A673 (cell line): Measurements from ENCODE around the gene GJB4. TPM values are rescaled to one million over a fixed set of nuclear protein-coding genes. Genes with fewer than 3 reads are reported as not detected.

ENCODE experiments used
- BruUV-seq: library from RNA; stranded (reverse); fragments of 400-500 nt; replicated peaks from 2 replicates; lab custom pipeline; 2021; lab: Mats Ljungman, UMichigan
- CTCF ChIA-PET: fragments of 300-600 bp; sonication (Branson Sonifier 250); formaldehyde crosslinking; loops from one replicate; lab custom pipeline; 2022; ENCODE audit warnings: antibody characterized with exemption; lab: Charles Lee
- POLR2A ChIA-PET: fragments of 300-600 bp; sonication (Branson Sonifier 250); formaldehyde crosslinking; loops from one replicate; lab custom pipeline; 2022; ENCODE audit warnings: antibody characterized with exemption; ENCODE audit not compliant: low non-redundant PET; lab: Charles Lee
- DNase-seq: peaks from one replicate; pipeline ENCODE4 v3.0.0-alpha.2; 2015; ENCODE audit warnings: low spot score
- H3K27ac ChIP-seq: fragments of 200-600 bp; sonication (generic); 2 replicates; pipeline ENCODE4 v1.5.1; 2016; ENCODE audit warnings: mixed run types, low read depth, mild to moderate bottlenecking, mixed read lengths, antibody characterized with exemption, low read length; ENCODE audit not compliant: poor library complexity, severe bottlenecking
- H3K27me3 ChIP-seq: fragments of 200-600 bp; sonication (generic); replicated peaks from 2 replicates; pipeline ENCODE4 v1.6.1; 2017; ENCODE audit warnings: mixed run types, low read depth, mild to moderate bottlenecking, mixed read lengths, antibody characterized with exemption, low read length; ENCODE audit not compliant: insufficient read depth, poor library complexity
- H3K36me3 ChIP-seq: fragments of 200-600 bp; sonication (generic); 2 replicates; pipeline ENCODE4 v1.6.1; 2016; ENCODE audit warnings: mixed run types, mild to moderate bottlenecking, mixed read lengths, antibody characterized with exemption, low read length; ENCODE audit not compliant: insufficient read depth, poor library complexity, severe bottlenecking
- H3K4me1 ChIP-seq: fragments of 200-600 bp; sonication (generic); 2 replicates; pipeline ENCODE4 v1.6.1; 2017; ENCODE audit warnings: mixed run types, mild to moderate bottlenecking, mixed read lengths, antibody characterized with exemption, low read length; ENCODE audit not compliant: insufficient read depth, poor library complexity, severe bottlenecking
- H3K4me3 ChIP-seq: fragments of 200-600 bp; sonication (generic); 2 replicates; pipeline ENCODE4 v1.5.1; 2016; ENCODE audit warnings: low read depth, mixed run types, mild to moderate bottlenecking, mixed read lengths, low read length; ENCODE audit not compliant: poor library complexity, severe bottlenecking
- H3K9me3 ChIP-seq: fragments of 200-600 bp; sonication (generic); 2 replicates; pipeline ENCODE4 v1.6.1; 2016; ENCODE audit warnings: mixed run types, low read depth, mild to moderate bottlenecking, mixed read lengths, antibody characterized with exemption, low read length; ENCODE audit not compliant: poor library complexity, severe bottlenecking
- EZH2 ChIP-seq: fragments of 200-600 bp; sonication (generic); IDR thresholded peaks from 2 replicates; pipeline ENCODE4 v1.6.1; 2017; ENCODE audit warnings: borderline replicate concordance, low read depth, mild to moderate bottlenecking, mixed read lengths, antibody characterized with exemption, low read length; ENCODE audit not compliant: poor library complexity, severe bottlenecking
- intact Hi-C: fragments of 100-400 bp; cut with micrococcal nuclease; formaldehyde crosslinking; loops from one replicate; pipeline ENCODE4 v1.10.0; 2022; ENCODE audit not compliant: unreplicated experiment
- total RNA-seq: library from RNA; stranded (reverse); gene quantifications from 2 replicates; pipeline ENCODE4 v1.2.3, GENCODE V29; 2021
- TF ChIP-seq, protein P1 (sequence below): fragments of 300-800, 200-600 bp; sonication (generic); conservative IDR thresholded peaks from 2 replicates; pipeline ENCODE4 v1.5.1; 2017; ENCODE audit warnings: low read depth, mild to moderate bottlenecking, antibody characterized with exemption, low read length, moderate library complexity, mixed read lengths

The GJB4 gene
- total RNA-seq, 1 experiment from 2014 or later = not detected

DNA sequence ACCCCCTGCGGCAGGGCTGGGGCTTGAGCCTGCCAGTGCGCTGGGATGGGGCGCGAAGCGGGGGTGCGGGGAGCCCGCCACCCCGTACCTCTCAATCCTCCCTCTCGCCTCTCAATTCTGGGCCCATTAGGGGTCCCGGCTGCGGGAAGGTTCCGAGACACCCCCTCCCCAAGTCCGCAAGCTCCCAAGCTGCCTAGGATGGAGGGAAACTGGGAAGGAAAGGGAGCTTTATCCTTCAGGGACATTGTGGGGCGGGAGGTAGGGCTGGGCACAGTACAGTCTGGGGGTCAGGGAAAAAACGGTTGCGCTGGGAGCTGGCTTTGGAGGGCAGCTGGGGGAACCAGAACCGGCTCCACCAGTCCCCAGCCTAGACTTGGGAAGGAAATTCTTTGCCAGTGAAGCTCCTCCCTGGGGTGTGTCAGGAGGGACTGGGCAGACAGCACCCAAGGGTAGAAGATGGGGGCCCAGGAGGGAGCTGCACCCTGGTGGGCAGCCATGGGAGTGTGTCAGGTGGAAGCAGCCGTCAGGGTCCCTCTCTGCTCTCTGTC lies 22.4 kb downstream of the GJB4 start:
- no TSS peak for BruUV-seq
- ChIA-PET POLR2A (no interaction called here), CTCF (no interaction called here)
- Histone ChIP-seq H3K27me3 (peaks cover 39% of the 10 kb centered on the region), H3K36me3 (no peaks in the 10 kb centered on the region), H3K4me1 (no peaks in the 10 kb centered on the region), H3K27ac (no peak overlapping the region), H3K9me3 (no peaks in the 10 kb centered on the region), H3K4me3 (peak overlapping the region; percentile 33)
- intact Hi-C loops = no loop called here
- TF ChIP-seq EZH2 = no peak
- TF ChIP-seq, protein P1, sequence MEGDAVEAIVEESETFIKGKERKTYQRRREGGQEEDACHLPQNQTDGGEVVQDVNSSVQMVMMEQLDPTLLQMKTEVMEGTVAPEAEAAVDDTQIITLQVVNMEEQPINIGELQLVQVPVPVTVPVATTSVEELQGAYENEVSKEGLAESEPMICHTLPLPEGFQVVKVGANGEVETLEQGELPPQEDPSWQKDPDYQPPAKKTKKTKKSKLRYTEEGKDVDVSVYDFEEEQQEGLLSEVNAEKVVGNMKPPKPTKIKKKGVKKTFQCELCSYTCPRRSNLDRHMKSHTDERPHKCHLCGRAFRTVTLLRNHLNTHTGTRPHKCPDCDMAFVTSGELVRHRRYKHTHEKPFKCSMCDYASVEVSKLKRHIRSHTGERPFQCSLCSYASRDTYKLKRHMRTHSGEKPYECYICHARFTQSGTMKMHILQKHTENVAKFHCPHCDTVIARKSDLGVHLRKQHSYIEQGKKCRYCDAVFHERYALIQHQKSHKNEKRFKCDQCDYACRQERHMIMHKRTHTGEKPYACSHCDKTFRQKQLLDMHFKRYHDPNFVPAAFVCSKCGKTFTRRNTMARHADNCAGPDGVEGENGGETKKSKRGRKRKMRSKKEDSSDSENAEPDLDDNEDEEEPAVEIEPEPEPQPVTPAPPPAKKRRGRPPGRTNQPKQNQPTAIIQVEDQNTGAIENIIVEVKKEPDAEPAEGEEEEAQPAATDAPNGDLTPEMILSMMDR = no peak
- DNase-seq = no peak

DNA sequence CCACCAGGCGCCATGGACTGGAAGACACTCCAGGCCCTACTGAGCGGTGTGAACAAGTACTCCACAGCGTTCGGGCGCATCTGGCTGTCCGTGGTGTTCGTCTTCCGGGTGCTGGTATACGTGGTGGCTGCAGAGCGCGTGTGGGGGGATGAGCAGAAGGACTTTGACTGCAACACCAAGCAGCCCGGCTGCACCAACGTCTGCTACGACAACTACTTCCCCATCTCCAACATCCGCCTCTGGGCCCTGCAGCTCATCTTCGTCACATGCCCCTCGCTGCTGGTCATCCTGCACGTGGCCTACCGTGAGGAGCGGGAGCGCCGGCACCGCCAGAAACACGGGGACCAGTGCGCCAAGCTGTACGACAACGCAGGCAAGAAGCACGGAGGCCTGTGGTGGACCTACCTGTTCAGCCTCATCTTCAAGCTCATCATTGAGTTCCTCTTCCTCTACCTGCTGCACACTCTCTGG lies 25.2 kb downstream of the GJB4 start:
- intact Hi-C loops = loop anchor here (5.0 kb wide), 1 partner anchor 68 kb away; no protein-coding TSS in a partner anchor

DNA sequence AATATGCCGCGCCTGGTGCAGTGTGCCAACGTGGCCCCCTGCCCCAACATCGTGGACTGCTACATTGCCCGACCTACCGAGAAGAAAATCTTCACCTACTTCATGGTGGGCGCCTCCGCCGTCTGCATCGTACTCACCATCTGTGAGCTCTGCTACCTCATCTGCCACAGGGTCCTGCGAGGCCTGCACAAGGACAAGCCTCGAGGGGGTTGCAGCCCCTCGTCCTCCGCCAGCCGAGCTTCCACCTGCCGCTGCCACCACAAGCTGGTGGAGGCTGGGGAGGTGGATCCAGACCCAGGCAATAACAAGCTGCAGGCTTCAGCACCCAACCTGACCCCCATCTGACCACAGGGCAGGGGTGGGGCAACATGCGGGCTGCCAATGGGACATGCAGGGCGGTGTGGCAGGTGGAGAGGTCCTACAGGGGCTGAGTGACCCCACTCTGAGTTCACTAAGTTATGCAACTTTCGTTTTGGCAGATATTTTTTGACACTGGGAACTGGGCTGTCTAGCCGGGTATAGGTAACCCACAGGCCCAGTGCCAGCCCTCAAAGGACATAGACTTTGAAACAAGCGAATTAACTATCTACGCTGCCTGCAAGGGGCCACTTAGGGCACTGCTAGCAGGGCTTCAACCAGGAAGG lies 25.8 kb downstream of the GJB4 start:
- Histone ChIP-seq H3K4me3 (no peak overlapping the region), H3K4me1 (no peaks in the 10 kb centered on the region), H3K27me3 (peaks cover 28% of the 10 kb centered on the region), H3K27ac (no peak overlapping the region), H3K36me3 (no peaks in the 10 kb centered on the region), H3K9me3 (no peaks in the 10 kb centered on the region)
- intact Hi-C loops = loop anchor here (5.0 kb wide), 1 partner anchor 67 kb away; no protein-coding TSS in a partner anchor
- TF ChIP-seq, protein P1 = no peak
- no peak for TF ChIP-seq EZH2
- BruUV-seq = no TSS peak
- CTCF ChIA-PET = no interaction called here
- POLR2A ChIA-PET = no interaction called here
- DNase-seq = no peak

More for the DNA sequence above, 25.2 kb downstream of the GJB4 start:
- no peak for DNase-seq
- Histone ChIP-seq H3K27ac (no peak overlapping the region), H3K27me3 (peaks cover 31% of the 10 kb centered on the region), H3K9me3 (no peaks in the 10 kb centered on the region), H3K4me3 (no peak overlapping the region), H3K4me1 (no peaks in the 10 kb centered on the region), H3K36me3 (no peaks in the 10 kb centered on the region)
- CTCF ChIA-PET = no interaction called here
- POLR2A ChIA-PET = no interaction called here
- no TSS peak for BruUV-seq
- TF ChIP-seq, protein P1 = no peak
- no peak for TF ChIP-seq EZH2
